CD14-positive monocyte (primary cell): Measurements from ENCODE around the gene HTR2A. TPM values are rescaled to one million over a fixed set of nuclear protein-coding genes. Genes with fewer than 3 reads are reported as not detected.
A peak's percentile ranks its signal among the peaks of the same experiment; 100 is the strongest.

ENCODE experiments used
- DNase-seq, 3 donors: peaks; one replicate each; pipeline ENCODE4 v3.0.0-alpha.2; 2011 to 2022
- H2AFZ ChIP-seq: 2 replicates; pipeline ENCODE4 v1.6.0; 2012; ENCODE audit warnings: mild to moderate bottlenecking, low read depth, low read length, inconsistent platforms; ENCODE audit not compliant: insufficient read depth, poor library complexity, severe bottlenecking
- H3K27ac ChIP-seq, 2 donors: 1 replicate in 1 of 2; 2 replicates in 1 of 2; pipeline ENCODE4 v1.5.1; 2012 to 2013; ENCODE audit warnings: low read length in 2 of 2, control low read depth in 1 of 2, inconsistent platforms in 1 of 2, low read depth in 1 of 2, mild to moderate bottlenecking in 1 of 2
- H3K27me3 ChIP-seq, 2 donors: one replicate each; pipeline versions ENCODE4 v1.6.0 to v1.6.1; 2011 to 2013; ENCODE audit warnings: low read length in 2 of 2; ENCODE audit not compliant: control insufficient read depth in 2 of 2, insufficient read depth in 2 of 2
- H3K36me3 ChIP-seq, 2 donors: replicated peaks in 1 of 2; 1 replicate in 1 of 2; 2 replicates in 1 of 2; pipeline versions ENCODE4 v1.5.1 to v1.6.1; 2012 to 2013; ENCODE audit warnings: low read length in 2 of 2, control low read depth in 1 of 2, inconsistent platforms in 1 of 2, mild to moderate bottlenecking in 1 of 2; ENCODE audit not compliant: insufficient read depth in 2 of 2, control insufficient read depth in 1 of 2
- H3K4me1 ChIP-seq, 2 donors: 1 replicate in 1 of 2; 2 replicates in 1 of 2; pipeline versions ENCODE4 v1.5.1 to v1.6.1; 2012 to 2013; ENCODE audit warnings: low read length in 2 of 2, control low read depth in 1 of 2, inconsistent platforms in 1 of 2, mild to moderate bottlenecking in 1 of 2, moderate library complexity in 1 of 2; ENCODE audit not compliant: insufficient read depth in 2 of 2, control insufficient read depth in 1 of 2
- H3K4me2 ChIP-seq: replicated peaks from 2 replicates; pipeline ENCODE3; 2012; ENCODE audit warnings: low read length, moderate library complexity, mild to moderate bottlenecking; ENCODE audit not compliant: poor library complexity, severe bottlenecking; ENCODE audit errors: extremely low read depth
- H3K4me3 ChIP-seq, 3 experiments: fragments of 200-600 bp in 1 of 3; sonication (generic) in 1 of 3; replicated peaks in 1 of 3; 1 replicate in 2 of 3; 2 replicates in 1 of 3; pipeline ENCODE4 v1.5.1; 2011 to 2013; ENCODE audit warnings: low read length in 3 of 3, mild to moderate bottlenecking in 3 of 3, control low read depth in 2 of 3, low read depth in 2 of 3, inconsistent platforms in 1 of 3, moderate library complexity in 1 of 3
- H3K79me2 ChIP-seq: 2 replicates; pipeline ENCODE4 v1.6.0; 2012; ENCODE audit warnings: mild to moderate bottlenecking, control low read depth, inconsistent platforms, low read length, moderate library complexity; ENCODE audit not compliant: insufficient read depth
- H3K9ac ChIP-seq: 2 replicates; pipeline ENCODE4 v1.6.0; 2017; ENCODE audit warnings: low read length, mild to moderate bottlenecking; ENCODE audit not compliant: insufficient read depth, poor library complexity, severe bottlenecking
- H3K9me3 ChIP-seq, 2 donors: replicated peaks in 1 of 2; 1 replicate in 1 of 2; 2 replicates in 1 of 2; pipeline versions ENCODE4 v1.5.1 to v1.6.1; 2012 to 2013; ENCODE audit warnings: low read length in 2 of 2, control low read depth in 1 of 2; ENCODE audit not compliant: control insufficient read depth in 1 of 2, insufficient read depth in 1 of 2
- H4K20me1 ChIP-seq: 2 replicates; pipeline ENCODE4 v1.6.0; 2012; ENCODE audit warnings: mild to moderate bottlenecking, low read length, control low read depth, moderate library complexity; ENCODE audit not compliant: insufficient read depth
- H3K27ac Mint-ChIP-seq, 7 donors: one replicate each; pipeline ENCODE4 v1.8.0; 2020; ENCODE audit warnings: mild to moderate bottlenecking in 7 of 7, mixed read lengths in 7 of 7, moderate library complexity in 6 of 7, inconsistent platforms in 2 of 7
- H3K27me3 Mint-ChIP-seq, 3 donors: one replicate each; pipeline ENCODE4 v1.8.0; 2021 to 2022; ENCODE audit warnings: low read depth in 3 of 3, mild to moderate bottlenecking in 3 of 3, mixed read lengths in 3 of 3, moderate library complexity in 3 of 3, inconsistent platforms in 1 of 3
- H3K36me3 Mint-ChIP-seq, 2 donors: one replicate each; pipeline ENCODE4 v1.8.0; 2020; ENCODE audit warnings: mixed read lengths in 2 of 2, inconsistent platforms in 1 of 2, mild to moderate bottlenecking in 1 of 2
- H3K4me1 Mint-ChIP-seq: one replicate; pipeline ENCODE4 v1.8.0; 2020; ENCODE audit warnings: mild to moderate bottlenecking, mixed read lengths
- H3K4me3 Mint-ChIP-seq, 2 donors: one replicate each; pipeline ENCODE4 v1.8.0; 2020; ENCODE audit warnings: mild to moderate bottlenecking in 2 of 2, mixed read lengths in 2 of 2, moderate library complexity in 1 of 2
- H3K9me3 Mint-ChIP-seq, 7 donors: one replicate each; pipeline ENCODE4 v1.8.0; 2020 to 2022; ENCODE audit warnings: mixed read lengths in 7 of 7, mild to moderate bottlenecking in 6 of 7, moderate library complexity in 6 of 7, inconsistent platforms in 2 of 7
- WGBS: methylation state at CpG from one replicate; pipeline ENCODE4 v1.1.5; 2013; ENCODE audit warnings: missing lambda C conversion rate; ENCODE audit not compliant: insufficient coverage; 5-methylcytosine and 5-hydroxymethylcytosine counted together
- intact Hi-C, 2 donors: fragments of 100-400 bp; cut with micrococcal nuclease; formaldehyde crosslinking; loops; one replicate each; pipeline versions ENCODE4 v1.15.0 to v1.15.1; 2023
- polyA minus RNA-seq: library from RNA; depleted of rRNA, polyadenylated mRNA; stranded (reverse); fragments of >200 nt; gene quantifications from 2 replicates; pipeline ENCODE4 v1.2.3, GENCODE V29; 2012
- polyA plus RNA-seq, 3 donors: library from polyadenylated mRNA; depleted of rRNA in 1 of 3; unstranded in 2 of 3; stranded (reverse) in 1 of 3; fragments of 300-500 nt in 2 of 3; fragments of >200 nt in 1 of 3; fragmentation: Illumina TruSeq in 2 of 3; gene quantifications; 1 replicate in 2 of 3; 2 replicates in 1 of 3; pipeline ENCODE4 v1.2.3, GENCODE V29; 2012 to 2021
- total RNA-seq, 12 experiments: library from RNA in 1 of 12; stranded (reverse) in 1 of 12; fragments of 120-200 nt in 1 of 12; gene quantifications; one replicate each; pipeline ENCODE4 v1.2.4 and lab custom pipeline; 2013 to 2026; ENCODE audit warnings: mixed read lengths in 6 of 12, inconsistent platforms in 1 of 12
- TF ChIP-seq, protein P1 (sequence below): fragments of 200-600 bp; IDR thresholded peaks from one replicate; pipeline ENCODE4 v1.8.0; 2022; ENCODE audit warnings: antibody characterized with exemption, mild to moderate bottlenecking

HTR2A gene
- not detected for total RNA-seq (2013)
- polyA plus RNA-seq = not detected
- polyA minus RNA-seq = not detected in 2 replicates
- total RNA-seq (lab: John Stamatoyannopoulos, UW) = 0 to 2.9 (median 0.05) reads per million in 11 experiments

DNA sequence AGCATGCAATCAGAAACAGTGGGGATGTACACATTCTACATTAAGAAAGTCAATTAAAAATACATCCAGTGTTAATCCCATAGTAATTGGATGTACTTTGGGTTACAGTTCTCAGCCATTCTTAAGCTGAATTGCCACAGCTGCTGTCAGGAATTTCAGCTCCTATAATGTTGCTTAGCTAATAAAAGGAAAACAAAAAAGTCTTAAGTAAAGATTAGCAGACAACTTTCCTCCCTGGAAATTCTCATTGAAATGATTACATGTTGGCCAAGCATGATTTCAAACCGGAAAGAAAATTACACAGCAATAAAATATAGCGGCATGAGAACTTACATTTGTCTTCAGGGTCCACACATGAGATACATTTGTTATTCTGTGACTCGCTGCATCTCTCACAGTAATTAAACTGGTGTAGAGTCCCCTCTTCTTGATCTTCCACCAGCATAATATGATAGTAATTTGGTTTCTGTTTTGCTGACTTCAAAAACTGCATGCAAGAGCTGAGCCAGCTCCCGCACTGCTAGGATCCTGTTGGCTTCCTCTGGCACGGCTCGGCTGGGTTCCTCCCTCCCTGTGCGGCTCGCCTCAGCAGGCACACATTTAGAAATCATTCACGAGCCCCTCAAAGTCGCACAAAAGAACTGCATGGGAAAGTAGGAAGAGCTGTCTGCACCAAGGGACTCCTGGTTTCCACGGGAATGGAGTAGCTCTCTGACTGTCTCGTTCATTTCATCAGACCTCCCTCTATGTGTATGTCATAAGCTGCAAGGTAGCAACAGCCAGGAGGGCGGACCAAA, at the start of gene HTR2A:
Gene HTR2A (minus strand): TSS at position 713 of the 797 bp plus-strand sequence. CDS start 1,147 bp downstream, outside the sequence.
- H3K4me2 ChIP-seq = peak within 1 kb of the TSS; percentile 69
- Mint-ChIP-seq H3K4me3 (peak within 1 kb of the TSS; percentile 66 to 94), H3K4me1 (peaks cover 28% of the 10 kb centered on the region), H3K27me3 (peaks cover 3 to 5% (median 5%) of the 10 kb centered on the region in 3 donors), H3K36me3 (no peaks in the 10 kb centered on the region), H3K9me3 (no peaks in the 10 kb centered on the region), H3K27ac (peak within 1 kb of the TSS in 1 of 7 donors; percentile 13)
- peak within 1 kb of the TSS; percentile 32 for H3K9ac ChIP-seq
- no peak within 1 kb of the TSS for H3K27ac ChIP-seq
- H2AFZ ChIP-seq = peak within 1 kb of the TSS; percentile 70
- H4K20me1 ChIP-seq = no peaks in the 10 kb centered on the region
- TF ChIP-seq, protein P1, sequence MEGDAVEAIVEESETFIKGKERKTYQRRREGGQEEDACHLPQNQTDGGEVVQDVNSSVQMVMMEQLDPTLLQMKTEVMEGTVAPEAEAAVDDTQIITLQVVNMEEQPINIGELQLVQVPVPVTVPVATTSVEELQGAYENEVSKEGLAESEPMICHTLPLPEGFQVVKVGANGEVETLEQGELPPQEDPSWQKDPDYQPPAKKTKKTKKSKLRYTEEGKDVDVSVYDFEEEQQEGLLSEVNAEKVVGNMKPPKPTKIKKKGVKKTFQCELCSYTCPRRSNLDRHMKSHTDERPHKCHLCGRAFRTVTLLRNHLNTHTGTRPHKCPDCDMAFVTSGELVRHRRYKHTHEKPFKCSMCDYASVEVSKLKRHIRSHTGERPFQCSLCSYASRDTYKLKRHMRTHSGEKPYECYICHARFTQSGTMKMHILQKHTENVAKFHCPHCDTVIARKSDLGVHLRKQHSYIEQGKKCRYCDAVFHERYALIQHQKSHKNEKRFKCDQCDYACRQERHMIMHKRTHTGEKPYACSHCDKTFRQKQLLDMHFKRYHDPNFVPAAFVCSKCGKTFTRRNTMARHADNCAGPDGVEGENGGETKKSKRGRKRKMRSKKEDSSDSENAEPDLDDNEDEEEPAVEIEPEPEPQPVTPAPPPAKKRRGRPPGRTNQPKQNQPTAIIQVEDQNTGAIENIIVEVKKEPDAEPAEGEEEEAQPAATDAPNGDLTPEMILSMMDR = no peak
- H3K4me3 ChIP-seq = peak within 1 kb of the TSS; percentile 6 to 58 (median 7)
- DNase-seq = peak; percentile 5 to 8 (median 6)
- no peaks in the 10 kb centered on the region for H3K36me3 ChIP-seq
- H3K9me3 ChIP-seq = no peaks in the 10 kb centered on the region
- H3K4me1 ChIP-seq = peaks cover 17 to 28% of the 10 kb centered on the region in 2 donors
- intact Hi-C loops = no loop called here
- no peaks in the 10 kb centered on the region for H3K27me3 ChIP-seq
- WGBS = 8% methylated on average over 7 of the region's 13 CpGs
- H3K79me2 ChIP-seq = no peaks in the 10 kb centered on the region

DNA sequence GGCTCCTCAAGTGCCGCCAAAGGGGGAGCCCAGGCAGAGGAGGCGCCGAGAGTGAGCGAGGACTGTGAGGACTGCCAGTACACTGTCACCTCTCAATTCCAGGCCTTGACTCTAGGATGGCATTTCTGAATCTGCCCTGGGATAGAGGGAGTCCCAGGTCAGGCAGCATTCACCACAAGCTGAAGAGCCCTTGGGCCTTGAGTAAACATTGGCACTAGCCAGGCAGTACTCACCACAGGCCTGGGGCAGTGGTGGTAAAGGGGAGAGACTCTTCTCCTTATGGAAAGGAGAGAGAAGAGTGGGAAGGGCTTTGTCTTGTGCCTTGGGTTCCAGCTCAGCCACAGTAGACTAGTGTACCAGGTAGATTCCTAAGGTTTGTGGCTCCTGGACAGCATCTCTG, 39.7 kb upstream of the HTR2A start:
- no peak overlapping the region for H3K9ac ChIP-seq
- H3K4me3 ChIP-seq = no peak overlapping the region
- Mint-ChIP-seq H3K36me3 (no peaks in the 10 kb centered on the region), H3K9me3 (peaks cover 29 to 42% (median 31%) of the 10 kb centered on the region in 7 donors), H3K4me3 (no peak overlapping the region), H3K4me1 (peaks cover 6% of the 10 kb centered on the region), H3K27ac (no peak overlapping the region), H3K27me3 (peaks cover 0 to 3% (median 2%) of the 10 kb centered on the region in 3 donors)
- H3K27ac ChIP-seq = no peak overlapping the region
- H2AFZ ChIP-seq = no peak overlapping the region
- H3K27me3 ChIP-seq = no peaks in the 10 kb centered on the region
- H3K4me1 ChIP-seq = no peaks in the 10 kb centered on the region
- TF ChIP-seq, protein P1 = no peak
- intact Hi-C loops = no loop called here
- H3K4me2 ChIP-seq = no peak overlapping the region
- H3K79me2 ChIP-seq = no peaks in the 10 kb centered on the region
- peaks cover 18 to 29% of the 10 kb centered on the region in 2 donors for H3K9me3 ChIP-seq
- DNase-seq = no peak
- no CpG with 5 or more reads among the region's 4 CpGs for WGBS
- H3K36me3 ChIP-seq = no peaks in the 10 kb centered on the region
- H4K20me1 ChIP-seq = no peaks in the 10 kb centered on the region
